GM12878 (cell line): ENCODE results near the gene MTFR1L. TPM values are rescaled to one million over a fixed set of nuclear protein-coding genes. Genes with fewer than 3 reads are reported as not detected.

ENCODE experiments used
- ATAC-seq: fragments of 200-7000 bp; cut with Tn5 transposase; 3 replicates; pipeline ENCODE4 v1.9.1; 2020; ENCODE audit warnings: mild to moderate bottlenecking, moderate library complexity
- BruUV-seq: library from RNA; stranded (reverse); fragments of 400-500 nt; replicated peaks from 2 replicates; lab custom pipeline; 2021; lab: Mats Ljungman, UMichigan
- CTCF ChIA-PET: fragments of 300-600 bp; sonication (Branson Sonifier 250); formaldehyde crosslinking; extraction: SDS; loops from one replicate; lab custom pipeline; 2021; ENCODE audit warnings: inconsistent platforms; lab: Yijun Ruan, JAX
- POLR2A ChIA-PET: fragments of 350-600 bp; formaldehyde crosslinking; extraction: SDS; loops from one replicate; lab custom pipeline; 2021; ENCODE audit warnings: inconsistent platforms; lab: Charles Lee
- RAD21 ChIA-PET: fragments of 300-600 bp; sonication (Branson Sonifier 250); formaldehyde crosslinking; loops from one replicate; lab custom pipeline; 2023; ENCODE audit warnings: antibody characterized with exemption; ENCODE audit not compliant: unreplicated experiment; lab: Charles Lee
- SMC1A ChIA-PET: fragments of 300-600 bp; sonication (Branson Sonifier 250); formaldehyde crosslinking; loops from one replicate; lab custom pipeline; 2023; ENCODE audit not compliant: unreplicated experiment, uncharacterized antibody; lab: Charles Lee
- DNase-seq: peaks from one replicate; pipeline ENCODE4 v3.0.0-alpha.2; 2011; ENCODE audit warnings: low read depth, low spot score
- FAIRE-seq: peaks from 3 replicates; lab custom pipeline; 2011; peaks lifted over from hg19 to GRCh38; lab: Jason Lieb, UNC
- H2AFZ ChIP-seq: 2 replicates; pipeline ENCODE4 v1.6.0; 2011; ENCODE audit warnings: low read depth, low read length, control low read depth; ENCODE audit not compliant: control insufficient read depth
- H3K27ac ChIP-seq: 2 replicates; pipeline ENCODE4 v1.5.1; 2011; ENCODE audit warnings: control low read depth; ENCODE audit not compliant: control insufficient read depth, insufficient read depth
- H3K27me3 ChIP-seq, 2 experiments: replicated peaks in 1 of 2; 2 replicates each; pipeline versions ENCODE4 v1.6.0 to v1.6.1; 2011; ENCODE audit warnings: low read length in 1 of 2; ENCODE audit not compliant: control insufficient read depth in 2 of 2, insufficient read depth in 2 of 2
- H3K36me3 ChIP-seq, 2 experiments: 2 replicates each; pipeline ENCODE4 v1.5.1; 2011; ENCODE audit warnings: low read length in 1 of 2; ENCODE audit not compliant: control insufficient read depth in 2 of 2, insufficient read depth in 2 of 2
- H3K4me1 ChIP-seq: 2 replicates; pipeline ENCODE4 v1.6.1; 2011; ENCODE audit warnings: mild to moderate bottlenecking, low read length, moderate library complexity, mixed read lengths; ENCODE audit not compliant: control insufficient read depth, insufficient read depth
- H3K4me2 ChIP-seq: 2 replicates; pipeline ENCODE4 v1.6.0; 2011; ENCODE audit warnings: control low read depth; ENCODE audit not compliant: control insufficient read depth, insufficient read depth
- H3K4me3 ChIP-seq: fragments of 200-600 bp; sonication (generic); 2 replicates; pipeline ENCODE4 v1.5.1; 2016
- H3K79me2 ChIP-seq: 2 replicates; pipeline ENCODE4 v1.6.0; 2011; ENCODE audit warnings: low read length; ENCODE audit not compliant: control insufficient read depth, insufficient read depth
- H3K9ac ChIP-seq: 2 replicates; pipeline ENCODE4 v1.8.0; 2011; ENCODE audit warnings: low read length, control low read depth, mixed read lengths; ENCODE audit not compliant: control insufficient read depth, insufficient read depth
- H3K9me3 ChIP-seq: replicated peaks from 3 replicates; pipeline ENCODE4 v1.5.1; 2011; ENCODE audit warnings: mild to moderate bottlenecking, low read length; ENCODE audit not compliant: control insufficient read depth, insufficient read depth
- H4K20me1 ChIP-seq: 2 replicates; pipeline ENCODE4 v1.6.0; 2011; ENCODE audit not compliant: control insufficient read depth, insufficient read depth
- CHD1 ChIP-seq: IDR thresholded peaks from 2 replicates; pipeline ENCODE4 v1.6.1; 2012; ENCODE audit warnings: low read depth, low read length, improper control_type of control experiment
- FOXM1 ChIP-seq: IDR thresholded peaks from 2 replicates; pipeline ENCODE4 v1.6.1; 2012; ENCODE audit warnings: low read depth, mild to moderate bottlenecking, inconsistent platforms, low read length, moderate library complexity
- NR2C1 ChIP-seq: fragments of 450-650 bp; IDR thresholded peaks from 2 replicates; pipeline ENCODE4 v1.6.1; 2017; ENCODE audit warnings: antibody characterized with exemption, mild to moderate bottlenecking, moderate library complexity
- RAD51 ChIP-seq: fragments of 450-650 bp; IDR thresholded peaks from 2 replicates; pipeline ENCODE4 v1.6.1; 2016; ENCODE audit warnings: moderate library complexity, mild to moderate bottlenecking, inconsistent platforms
- REST ChIP-seq: IDR thresholded peaks from 2 replicates; pipeline ENCODE4 v1.6.1; 2012; ENCODE audit warnings: mild to moderate bottlenecking, low read depth, low read length
- SIN3A ChIP-seq: IDR thresholded peaks from 2 replicates; pipeline ENCODE4 v1.6.1; 2012; ENCODE audit warnings: low read depth, low read length, improper control_type of control experiment
- TBL1XR1 ChIP-seq: IDR thresholded peaks from 2 replicates; pipeline ENCODE4 v1.6.1; 2012; ENCODE audit warnings: low read depth, low read length, improper control_type of control experiment
- ZSCAN29 ChIP-seq: fragments of 450-650 bp; IDR thresholded peaks from 2 replicates; pipeline ENCODE4 v1.6.1; 2017; ENCODE audit warnings: mild to moderate bottlenecking, moderate library complexity
- WGBS: methylation state at CpG from one replicate; pipeline ENCODE4 v1.1.6; 2016; ENCODE audit warnings: low lambda C conversion rate; ENCODE audit not compliant: insufficient replicate concordance, insufficient coverage; ENCODE audit errors: missing lambda C conversion rate; 5-methylcytosine and 5-hydroxymethylcytosine counted together
- in situ Hi-C: fragments of 300-500 bp; cut with MboI; formaldehyde crosslinking; loops from 9 replicates; pipeline ENCODE4 v1.14.3; 2018; ENCODE audit warnings: mixed read lengths
- intact Hi-C: fragments of 100-400 bp; cut with micrococcal nuclease; formaldehyde crosslinking; loops from one replicate; pipeline ENCODE4 v1.14.2; 2022; ENCODE audit not compliant: unreplicated experiment
- polyA plus RNA-seq, 11 experiments: library from polyadenylated mRNA; depleted of rRNA in 4 of 11; unstranded in 6 of 11; stranded (reverse) in 5 of 11; fragments of >200 nt; fragmentation: Nextera tagmentation in 4 of 11; fragmentation: Illumina TruSeq in 1 of 11; extraction: Ambion mirVana in 4 of 11; extraction: Trizol in 1 of 11; gene quantifications; 1 replicate in 1 of 11; 2 replicates in 10 of 11; pipeline versions ENCODE4 v1.2.1 to v1.2.3, GENCODE V29; 2011 to 2016; ENCODE audit warnings: inconsistent platforms in 2 of 11, missing spikeins in 2 of 11, low read depth in 1 of 11
- total RNA-seq, 4 experiments: library from RNA; depleted of rRNA in 3 of 4; stranded (reverse); fragments of >200 nt in 3 of 4; fragmentation: Illumina TruSeq in 1 of 4; extraction: Trizol in 1 of 4; gene quantifications; 2 replicates each; pipeline versions ENCODE4 v1.2.1 to v1.2.3, GENCODE V29; 2013 to 2021

The MTFR1L gene
- total and polyA plus RNA-seq, 10 of the 15 experiments (the other 5 are each of a cell fraction or from before 2014, with no cell fraction given): 16.9 to 44.2 (median 30.3) TPM

GRCh38 chr1:25825605-25826004 lies 5.9 kb downstream of the MTFR1L start:
- H4K20me1 ChIP-seq: no peaks in the 10 kb centered on the region
- H3K4me3 ChIP-seq: no peak overlapping the region
- POLR2A ChIA-PET: interaction anchor here (1.0 kb wide), 1 partner anchor 18 kb away, joined by 5 read pairs; no protein-coding TSS in a partner anchor
- RAD21 ChIA-PET: no interaction called here
- ATAC-seq: no peak
- peaks cover 7% of the 10 kb centered on the region for H3K4me1 ChIP-seq
- SMC1A ChIA-PET: interaction anchor here (1.7 kb wide), 1 partner anchor 20 kb away, joined by 3 read pairs; no protein-coding TSS in a partner anchor
- in situ Hi-C loops: no loop called here
- H3K9ac ChIP-seq: no peak overlapping the region
- CTCF ChIA-PET: interaction anchor here (0.6 to 0.9 kb wide), 2 partner anchors 16 to 374 kb away, joined by 3 to 4 read pairs; no protein-coding TSS in a partner anchor
- H2AFZ ChIP-seq: no peak overlapping the region
- no TSS peak for BruUV-seq
- no peak for DNase-seq
- H3K27me3 ChIP-seq: no peaks in the 10 kb centered on the region
- no peak for TF ChIP-seq REST
- no peak for TF ChIP-seq ZSCAN29
- no peak for TF ChIP-seq CHD1
- no peak for TF ChIP-seq NR2C1
- no peak for TF ChIP-seq RAD51
- TF ChIP-seq FOXM1: no peak
- no peak for TF ChIP-seq TBL1XR1
- no peak for TF ChIP-seq SIN3A
- TF ChIP-seq, all 136 proteins: peak for 0
- Histone ChIP-seq H3K4me2 (no peak overlapping the region), H3K79me2 (peaks cover 17% of the 10 kb centered on the region), H3K9me3 (no peaks in the 10 kb centered on the region), H3K27ac (no peak overlapping the region), H3K36me3 (peaks cover 8 to 20% of the 10 kb centered on the region in 2 experiments)
- FAIRE-seq: no peak
- 96% methylated on average over 2 of the region's 2 CpGs for WGBS
- intact Hi-C loops: loop anchor here (10.0 kb wide), 1 partner anchor 179 kb away; no protein-coding TSS in a partner anchor
